ENCODE results near the gene MAP3K5. TPM values are rescaled to one million over a fixed set of nuclear protein-coding genes. Genes with fewer than 3 reads are reported as not detected.

MAP3K5 gene
- polyA plus RNA-seq, 2 donors, result 5.2 to 5.6 TPM

DNA sequence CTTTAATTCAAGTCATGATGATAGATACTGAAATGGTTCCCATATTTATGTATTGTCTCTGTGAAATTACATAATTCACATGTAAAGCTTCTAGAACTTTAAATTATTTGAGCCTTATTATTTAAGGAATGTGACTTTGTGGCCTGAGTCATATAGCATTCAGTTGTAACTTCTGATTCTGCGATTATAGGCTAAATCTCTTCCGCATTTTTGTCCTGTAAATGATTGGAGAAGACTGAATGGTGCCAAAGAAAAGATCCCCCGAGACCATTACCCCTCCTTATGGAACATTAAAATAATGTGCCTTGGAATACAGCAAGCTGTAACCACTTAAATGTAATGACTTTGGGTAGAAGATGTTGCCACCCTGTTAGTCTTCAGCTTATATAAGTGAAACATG, 178.8 kb downstream of the MAP3K5 start:
- Histone ChIP-seq H3K9me3 (ENCODE audit: control insufficient read depth in 2 of 2, insufficient read depth in 1 of 2, low read depth in 1 of 2, low read length in 1 of 2) (no peaks in the 10 kb centered on the region), H3K27me3 (ENCODE audit: control insufficient read depth in 1 of 2, insufficient read depth in 2 of 2, low read length in 2 of 2) (no peaks in the 10 kb centered on the region), H3K36me3 (ENCODE audit: control insufficient read depth in 2 of 2, insufficient read depth in 2 of 2, low read length in 1 of 2) (peaks cover 0 to 2% of the 10 kb centered on the region in 2 donors), H3K27ac (ENCODE audit: low read depth in 2 of 2, low read length in 1 of 2) (no peak overlapping the region), H3K4me1 (ENCODE audit: control insufficient read depth in 2 of 2, insufficient read depth in 2 of 2, low read length in 1 of 2) (peaks cover 0 to 3% of the 10 kb centered on the region in 2 donors), H3K4me3 (ENCODE audit: low read depth in 1 of 2, low read length in 2 of 2) (no peak overlapping the region)
- 86 to 87% methylated on average over 3 of the region's 3 CpGs for WGBS, 2 donors

DNA sequence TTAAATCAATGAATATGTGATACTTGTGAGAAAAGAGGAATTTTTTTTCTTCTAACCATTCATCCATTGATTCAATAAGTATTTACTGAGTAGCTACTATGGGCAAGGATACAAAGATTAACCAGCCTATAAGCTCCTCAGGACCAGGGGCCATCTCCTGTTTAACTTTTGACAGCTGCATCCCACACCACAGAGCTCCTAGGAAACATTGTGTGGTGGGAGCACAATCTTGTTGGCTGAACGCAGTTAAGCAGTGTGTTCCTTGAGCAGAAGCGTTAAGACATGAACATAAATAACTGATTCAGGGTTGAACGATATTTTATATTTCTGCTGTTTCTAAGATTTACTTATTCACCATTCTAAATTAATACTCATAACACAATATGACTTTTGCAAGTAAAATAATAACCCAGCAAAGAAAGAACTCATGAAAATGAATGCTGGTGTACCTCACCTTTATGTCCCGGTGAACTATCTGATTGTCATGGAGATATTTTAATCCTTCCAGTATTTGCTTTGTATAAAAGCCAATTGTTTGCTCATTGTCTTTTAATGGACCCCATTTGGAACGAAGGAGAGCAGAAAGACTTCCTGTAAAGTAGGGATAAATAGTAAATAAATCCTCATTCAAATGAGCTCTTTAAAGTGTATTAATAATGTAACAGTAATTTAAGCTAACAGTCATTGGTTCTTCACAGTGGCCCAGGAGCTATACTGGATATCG, 179.4 kb downstream of the MAP3K5 start:
- no peak overlapping the region for H3K4me3 ChIP-seq (ENCODE audit: low read depth in 1 of 2, low read length in 2 of 2)
- peaks cover 0 to 3% of the 10 kb centered on the region in 2 donors for H3K4me1 ChIP-seq (ENCODE audit: control insufficient read depth in 2 of 2, insufficient read depth in 2 of 2, low read length in 1 of 2)
- H3K9me3 ChIP-seq (ENCODE audit: control insufficient read depth in 2 of 2, insufficient read depth in 1 of 2, low read depth in 1 of 2, low read length in 1 of 2), result no peaks in the 10 kb centered on the region
- H3K27ac ChIP-seq (ENCODE audit: low read depth in 2 of 2, low read length in 1 of 2), result no peak overlapping the region
- H3K36me3 ChIP-seq (ENCODE audit: control insufficient read depth in 2 of 2, insufficient read depth in 2 of 2, low read length in 1 of 2), result no peaks in the 10 kb centered on the region
- 83 to 85% methylated on average over 6 of the region's 6 CpGs for WGBS, 2 donors
- no peaks in the 10 kb centered on the region for H3K27me3 ChIP-seq (ENCODE audit: control insufficient read depth in 1 of 2, insufficient read depth in 2 of 2, low read length in 2 of 2)

DNA sequence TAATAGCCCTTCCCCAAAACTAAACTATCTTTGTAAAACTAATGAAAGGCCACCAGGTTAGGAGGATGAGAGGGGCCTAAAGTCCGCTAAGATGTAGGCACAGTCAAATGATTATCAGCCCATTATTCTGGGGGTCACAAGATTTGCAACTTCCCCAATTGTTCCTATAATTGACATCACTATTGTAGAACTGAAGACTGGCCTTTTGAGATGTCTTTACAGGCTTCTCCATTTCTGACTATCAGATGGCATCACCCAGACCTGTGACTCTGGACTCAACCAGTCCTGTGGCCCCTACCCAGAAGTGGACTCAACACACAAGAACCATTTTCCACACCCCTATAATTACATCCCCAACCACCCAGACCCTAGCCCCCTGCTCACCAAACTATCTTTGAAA, 180.5 kb downstream of the MAP3K5 start:
- no peaks in the 10 kb centered on the region for H3K36me3 ChIP-seq (ENCODE audit: control insufficient read depth in 2 of 2, insufficient read depth in 2 of 2, low read length in 1 of 2)
- H3K4me1 ChIP-seq (ENCODE audit: control insufficient read depth in 2 of 2, insufficient read depth in 2 of 2, low read length in 1 of 2), result peaks cover 0 to 3% of the 10 kb centered on the region in 2 donors
- H3K9me3 ChIP-seq (ENCODE audit: control insufficient read depth in 2 of 2, insufficient read depth in 1 of 2, low read depth in 1 of 2, low read length in 1 of 2), result no peaks in the 10 kb centered on the region
- no peak overlapping the region for H3K27ac ChIP-seq (ENCODE audit: low read depth in 2 of 2, low read length in 1 of 2)
- H3K4me3 ChIP-seq (ENCODE audit: low read depth in 1 of 2, low read length in 2 of 2), result no peak overlapping the region
- H3K27me3 ChIP-seq (ENCODE audit: control insufficient read depth in 1 of 2, insufficient read depth in 2 of 2, low read length in 2 of 2), result no peaks in the 10 kb centered on the region
- 94 to 98% methylated on average over 1 of the region's 1 CpG for WGBS, 2 donors

DNA sequence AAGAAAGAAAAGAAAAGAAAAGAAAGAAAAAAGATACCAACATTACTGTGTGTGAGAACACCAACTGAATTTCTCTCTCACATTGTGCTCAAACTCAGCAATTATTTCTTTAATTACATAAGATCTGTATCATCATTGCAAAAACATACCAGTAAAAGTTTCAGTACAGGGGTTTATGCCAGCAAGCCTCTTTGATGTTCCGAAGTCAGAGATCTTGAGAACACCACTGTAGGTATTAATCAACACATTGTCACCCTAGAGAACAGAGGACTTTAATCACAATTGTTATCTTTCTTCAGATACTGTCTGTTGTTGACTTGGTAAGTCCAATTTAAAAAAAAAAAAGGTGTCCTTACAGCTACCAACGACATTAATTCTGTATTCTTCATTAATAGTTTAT, 181.1 kb downstream of the MAP3K5 start:
- Histone ChIP-seq H3K27me3 (ENCODE audit: control insufficient read depth in 1 of 2, insufficient read depth in 2 of 2, low read length in 2 of 2) (no peaks in the 10 kb centered on the region), H3K9me3 (ENCODE audit: control insufficient read depth in 2 of 2, insufficient read depth in 1 of 2, low read depth in 1 of 2, low read length in 1 of 2) (no peaks in the 10 kb centered on the region), H3K27ac (ENCODE audit: low read depth in 2 of 2, low read length in 1 of 2) (no peak overlapping the region), H3K4me1 (ENCODE audit: control insufficient read depth in 2 of 2, insufficient read depth in 2 of 2, low read length in 1 of 2) (peaks cover 0 to 3% of the 10 kb centered on the region in 2 donors), H3K36me3 (ENCODE audit: control insufficient read depth in 2 of 2, insufficient read depth in 2 of 2, low read length in 1 of 2) (no peaks in the 10 kb centered on the region), H3K4me3 (ENCODE audit: low read depth in 1 of 2, low read length in 2 of 2) (no peak overlapping the region)
- WGBS, 2 donors, result 52 to 72% methylated on average over 2 of the region's 2 CpGs

DNA sequence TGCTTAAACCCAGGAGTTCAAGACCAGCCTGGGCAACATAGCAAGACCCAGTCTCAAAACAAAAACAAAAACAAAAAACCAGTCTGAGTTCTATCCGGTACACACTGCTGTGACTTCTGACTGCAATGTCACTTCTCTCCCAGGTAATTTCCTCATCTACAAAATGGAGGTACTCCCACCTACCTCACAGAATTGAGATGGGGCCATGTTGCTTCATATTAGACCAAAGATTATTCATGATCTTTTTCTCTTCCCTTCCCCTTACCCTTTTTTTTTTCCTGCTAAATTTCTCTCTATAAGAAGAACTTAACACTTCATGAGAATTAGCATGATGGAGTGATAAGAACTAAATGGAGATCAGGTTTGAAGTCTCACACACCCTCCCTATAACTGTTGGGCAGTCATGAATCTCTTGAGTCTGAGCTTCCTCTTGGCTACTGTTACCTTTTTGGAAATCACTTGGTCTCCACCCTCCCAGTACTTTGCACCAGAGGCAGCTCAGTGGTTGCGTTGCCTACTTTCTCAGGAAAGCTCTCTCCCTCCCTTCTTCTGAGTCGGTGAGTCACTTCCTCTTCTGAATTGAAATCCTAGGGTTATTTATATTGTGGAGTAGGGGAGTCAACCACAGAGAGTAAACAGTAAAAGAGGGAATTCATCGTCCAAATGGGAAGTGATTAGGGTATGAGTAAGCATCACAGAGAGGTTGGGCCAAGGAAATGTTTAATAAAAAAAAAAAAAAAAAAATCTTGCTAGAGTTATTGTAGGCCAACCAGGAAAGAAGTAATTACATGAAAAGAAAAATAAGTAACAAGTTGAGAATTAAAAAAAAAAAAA, 182.2 kb downstream of the MAP3K5 start:
- no peaks in the 10 kb centered on the region for H3K36me3 ChIP-seq (ENCODE audit: control insufficient read depth in 2 of 2, insufficient read depth in 2 of 2, low read length in 1 of 2)
- H3K4me1 ChIP-seq (ENCODE audit: control insufficient read depth in 2 of 2, insufficient read depth in 2 of 2, low read length in 1 of 2), result peaks cover 0 to 3% of the 10 kb centered on the region in 2 donors
- no peaks in the 10 kb centered on the region for H3K27me3 ChIP-seq (ENCODE audit: control insufficient read depth in 1 of 2, insufficient read depth in 2 of 2, low read length in 2 of 2)
- WGBS, 2 donors, result 30 to 41% methylated on average over 4 of the region's 4 CpGs
- H3K9me3 ChIP-seq (ENCODE audit: control insufficient read depth in 2 of 2, insufficient read depth in 1 of 2, low read depth in 1 of 2, low read length in 1 of 2), result no peaks in the 10 kb centered on the region
- H3K27ac ChIP-seq (ENCODE audit: low read depth in 2 of 2, low read length in 1 of 2), result peak overlapping the region in 1 of 2 donors; percentile 63
- H3K4me3 ChIP-seq (ENCODE audit: low read depth in 1 of 2, low read length in 2 of 2), result no peak overlapping the region

DNA sequence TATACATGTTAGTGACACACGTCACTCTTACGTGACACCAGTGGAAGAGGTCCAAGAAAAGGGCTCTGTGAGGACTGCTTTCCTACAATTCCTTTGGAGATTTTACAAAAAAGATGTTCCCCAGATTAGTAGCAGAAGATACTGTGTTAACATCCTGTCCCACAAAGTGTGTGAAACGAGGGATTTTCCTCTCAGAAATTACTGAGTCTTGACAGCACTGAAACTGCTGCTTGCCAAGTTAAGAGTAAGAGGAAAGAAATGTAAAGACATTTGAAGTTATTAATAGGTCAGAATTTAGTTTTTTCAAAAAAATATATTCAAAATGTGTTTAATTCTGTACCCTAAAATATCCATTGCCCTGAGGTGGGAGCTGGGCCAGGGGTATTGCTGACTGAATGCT, 183.3 kb downstream of the MAP3K5 start:
- Histone ChIP-seq H3K36me3 (ENCODE audit: control insufficient read depth in 2 of 2, insufficient read depth in 2 of 2, low read length in 1 of 2) (no peaks in the 10 kb centered on the region), H3K4me3 (ENCODE audit: low read depth in 1 of 2, low read length in 2 of 2) (no peak overlapping the region), H3K27me3 (ENCODE audit: control insufficient read depth in 1 of 2, insufficient read depth in 2 of 2, low read length in 2 of 2) (no peaks in the 10 kb centered on the region), H3K27ac (ENCODE audit: low read depth in 2 of 2, low read length in 1 of 2) (peak overlapping the region; percentile 14 to 71), H3K4me1 (ENCODE audit: control insufficient read depth in 2 of 2, insufficient read depth in 2 of 2, low read length in 1 of 2) (peaks cover 0 to 3% of the 10 kb centered on the region in 2 donors), H3K9me3 (ENCODE audit: control insufficient read depth in 2 of 2, insufficient read depth in 1 of 2, low read depth in 1 of 2, low read length in 1 of 2) (no peaks in the 10 kb centered on the region)
- WGBS, 2 donors, result 49 to 74% methylated on average over 3 of the region's 3 CpGs

DNA sequence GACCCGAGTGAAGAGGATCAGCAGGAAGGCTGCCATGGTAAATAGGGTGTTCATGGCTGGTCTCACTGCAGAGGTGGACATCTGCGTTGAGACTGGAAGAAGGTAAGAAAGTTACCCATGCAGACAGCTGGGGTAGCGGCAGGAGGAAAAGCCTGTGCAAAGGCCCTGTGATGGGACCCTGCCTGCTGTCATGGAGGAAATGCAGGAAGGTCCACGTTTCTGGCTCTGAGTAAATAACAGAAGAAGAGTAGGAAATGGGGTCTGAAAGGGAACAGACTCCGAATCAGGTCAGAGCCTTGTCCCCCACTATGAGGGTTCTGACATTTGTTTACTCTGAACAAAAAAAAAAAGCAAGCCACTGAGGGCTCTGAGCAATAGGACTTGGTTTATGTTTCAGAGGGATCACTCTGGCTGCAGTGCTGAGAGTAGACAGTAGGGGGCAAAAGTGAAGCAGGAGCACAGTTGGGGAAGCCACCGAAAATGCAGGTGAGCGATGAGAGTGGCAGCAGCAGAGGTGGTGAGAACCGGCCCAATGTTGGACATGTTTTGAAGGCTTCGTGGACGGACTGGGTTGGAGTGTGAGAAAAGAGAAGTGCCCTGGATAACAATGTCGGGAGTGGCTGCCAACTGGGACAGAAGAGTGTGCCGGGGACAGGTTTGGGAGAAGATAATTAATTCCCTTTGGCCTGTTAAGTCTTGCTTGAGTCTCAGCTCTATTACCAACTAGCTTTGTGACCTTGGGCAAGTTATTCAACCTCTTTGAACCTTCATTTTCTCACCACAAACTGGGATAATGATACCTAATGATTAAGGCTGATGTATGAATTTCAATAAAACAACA, 184.1 kb downstream of the MAP3K5 start:
- no peaks in the 10 kb centered on the region for H3K9me3 ChIP-seq (ENCODE audit: control insufficient read depth in 2 of 2, insufficient read depth in 1 of 2, low read depth in 1 of 2, low read length in 1 of 2)
- no peak overlapping the region for H3K4me3 ChIP-seq (ENCODE audit: low read depth in 1 of 2, low read length in 2 of 2)
- H3K27ac ChIP-seq (ENCODE audit: low read depth in 2 of 2, low read length in 1 of 2), result peak overlapping the region; percentile 24 to 77
- 52 to 58% methylated on average over 12 of the region's 12 CpGs for WGBS, 2 donors
- H3K36me3 ChIP-seq (ENCODE audit: control insufficient read depth in 2 of 2, insufficient read depth in 2 of 2, low read length in 1 of 2), result peaks cover 0 to 5% of the 10 kb centered on the region in 2 donors
- no peaks in the 10 kb centered on the region for H3K27me3 ChIP-seq (ENCODE audit: control insufficient read depth in 1 of 2, insufficient read depth in 2 of 2, low read length in 2 of 2)
- peaks cover 0 to 3% of the 10 kb centered on the region in 2 donors for H3K4me1 ChIP-seq (ENCODE audit: control insufficient read depth in 2 of 2, insufficient read depth in 2 of 2, low read length in 1 of 2)

DNA sequence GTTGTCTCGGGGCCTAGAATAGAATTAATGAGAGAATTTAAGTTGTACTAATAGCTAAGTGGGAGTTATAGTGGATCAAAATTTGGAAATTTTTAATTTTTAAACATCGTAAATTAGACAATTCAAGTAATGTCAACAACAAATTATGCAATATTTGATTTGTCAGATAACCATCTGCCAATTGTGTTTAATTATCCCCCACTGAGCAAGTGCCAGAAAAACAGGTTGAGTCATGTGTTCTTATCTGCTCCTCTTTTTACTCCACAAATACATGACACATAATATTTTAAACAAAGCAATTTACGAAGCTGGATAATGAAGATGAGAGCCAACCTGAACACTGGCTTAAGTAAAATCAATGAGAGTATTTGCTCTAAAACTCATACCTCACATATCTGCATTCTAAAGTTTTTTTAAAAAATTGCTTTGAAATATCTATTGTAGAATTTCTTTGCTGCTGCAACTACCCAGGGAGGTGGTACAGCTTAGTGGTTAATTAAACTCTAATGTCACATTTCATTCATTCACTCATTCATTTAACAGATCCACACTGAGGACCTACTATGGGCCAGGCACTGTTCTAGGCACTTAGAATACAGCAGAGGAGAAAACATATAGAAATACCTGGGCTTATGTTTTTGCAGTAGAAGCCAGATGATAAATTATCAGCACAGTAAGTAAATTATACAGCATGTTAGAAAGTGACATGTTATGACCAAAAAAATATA, 184.9 kb downstream of the MAP3K5 start:
- Histone ChIP-seq H3K27ac (ENCODE audit: low read depth in 2 of 2, low read length in 1 of 2) (peak overlapping the region in 1 of 2 donors; percentile 24), H3K9me3 (ENCODE audit: control insufficient read depth in 2 of 2, insufficient read depth in 1 of 2, low read depth in 1 of 2, low read length in 1 of 2) (no peaks in the 10 kb centered on the region), H3K36me3 (ENCODE audit: control insufficient read depth in 2 of 2, insufficient read depth in 2 of 2, low read length in 1 of 2) (peaks cover 0 to 5% of the 10 kb centered on the region in 2 donors), H3K27me3 (ENCODE audit: control insufficient read depth in 1 of 2, insufficient read depth in 2 of 2, low read length in 2 of 2) (no peaks in the 10 kb centered on the region), H3K4me1 (ENCODE audit: control insufficient read depth in 2 of 2, insufficient read depth in 2 of 2, low read length in 1 of 2) (peaks cover 0 to 3% of the 10 kb centered on the region in 2 donors), H3K4me3 (ENCODE audit: low read depth in 1 of 2, low read length in 2 of 2) (no peak overlapping the region)
- WGBS, 2 donors, result 50 to 57% methylated on average over 3 of the region's 3 CpGs

Data from esophagus (tissue), 2 donors.